Right forelimb (tissue), 1 donor: Measurements from ENCODE around the gene GABRG3.

Source experiments
- DNase-seq: peaks from one replicate; pipeline ENCODE4 v3.0.0-alpha.2; 2018

GABRG3 gene

GRCh38 chr15:27535445-27536129 lies 564.6 kb downstream of the GABRG3 start:
- DNase-seq: no peak

DNA sequence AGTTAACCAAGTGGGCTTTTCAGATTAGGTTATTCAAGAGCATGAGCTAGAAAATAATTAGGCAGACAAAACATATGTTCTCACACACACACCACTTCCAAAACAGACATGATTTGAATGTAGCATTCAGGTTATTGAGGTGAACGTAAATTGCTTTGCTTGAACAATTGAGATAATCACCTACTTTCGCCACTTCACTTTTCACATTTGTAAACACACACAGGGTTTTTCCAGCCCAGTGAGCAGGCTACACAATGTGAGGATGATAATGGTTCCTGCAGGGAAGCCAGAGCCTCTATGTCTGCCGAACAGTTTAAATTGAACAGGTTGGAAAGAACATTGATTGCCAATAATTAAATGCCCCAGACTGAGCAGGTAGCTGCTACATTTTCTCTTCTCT lies 567.3 kb downstream of the GABRG3 start:
- no peak for DNase-seq

DNA sequence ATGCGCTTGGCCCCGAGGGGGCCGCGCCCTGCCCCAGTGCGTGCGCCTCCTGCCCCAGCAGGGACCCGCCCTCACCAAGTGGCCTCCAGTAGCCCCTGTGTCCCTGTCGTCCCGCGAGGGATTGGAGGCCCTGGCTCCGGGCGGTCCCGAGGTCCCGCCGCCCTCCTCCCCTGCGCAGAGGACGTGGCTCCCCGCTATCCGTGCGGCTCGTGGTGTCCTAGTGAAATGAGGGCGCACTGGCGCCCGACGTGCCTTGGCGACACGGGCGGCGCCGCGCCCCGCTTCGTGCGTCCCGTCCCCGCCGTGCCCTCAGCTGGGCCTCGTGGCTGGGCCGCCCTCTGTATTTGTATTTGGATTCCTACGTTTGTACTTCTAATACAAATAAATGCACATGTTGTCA lies 570.6 kb downstream of the GABRG3 start:
- no peak for DNase-seq

GRCh38 chr15:27545494-27546255 lies 574.7 kb downstream of the GABRG3 start:
- DNase-seq: no peak

DNA sequence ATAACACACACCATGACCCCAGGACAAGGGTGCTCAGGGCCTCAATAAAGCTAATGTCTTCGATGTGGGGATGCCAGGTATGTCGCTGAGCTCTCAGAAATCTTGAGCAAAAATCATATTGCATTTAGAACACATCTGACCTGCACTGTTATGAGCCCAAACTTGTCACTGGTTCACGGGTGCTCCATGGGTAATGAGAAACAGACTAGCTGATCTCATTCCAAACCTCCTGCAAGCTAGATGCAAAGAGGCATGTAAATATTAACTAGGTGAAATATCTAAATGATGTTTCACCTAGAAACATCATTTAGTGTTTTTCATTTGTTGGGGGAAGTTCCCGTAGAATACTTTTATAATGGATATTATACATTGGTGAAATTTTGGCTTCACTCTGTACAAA lies 578.8 kb downstream of the GABRG3 start:
- no peak for DNase-seq

DNA sequence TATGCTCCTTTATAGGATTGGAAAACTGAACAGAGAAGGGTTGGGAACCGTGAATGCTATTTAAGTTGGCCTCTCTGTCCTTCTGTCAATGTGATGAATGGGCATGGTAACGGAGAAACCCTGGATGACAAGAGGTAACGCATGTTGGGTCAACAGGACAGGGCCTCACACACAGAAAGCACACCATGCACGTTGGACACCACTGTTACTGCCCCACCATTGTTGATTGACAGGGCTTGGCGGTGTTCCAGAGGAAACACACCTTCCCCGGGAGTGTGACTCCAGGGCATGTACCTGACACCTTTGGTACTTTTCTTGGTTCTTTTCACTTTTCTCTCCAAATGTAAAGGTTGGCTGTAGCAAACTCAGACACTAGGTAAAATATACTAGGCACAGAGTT lies 579.7 kb downstream of the GABRG3 start:
- DNase-seq: no peak

DNA sequence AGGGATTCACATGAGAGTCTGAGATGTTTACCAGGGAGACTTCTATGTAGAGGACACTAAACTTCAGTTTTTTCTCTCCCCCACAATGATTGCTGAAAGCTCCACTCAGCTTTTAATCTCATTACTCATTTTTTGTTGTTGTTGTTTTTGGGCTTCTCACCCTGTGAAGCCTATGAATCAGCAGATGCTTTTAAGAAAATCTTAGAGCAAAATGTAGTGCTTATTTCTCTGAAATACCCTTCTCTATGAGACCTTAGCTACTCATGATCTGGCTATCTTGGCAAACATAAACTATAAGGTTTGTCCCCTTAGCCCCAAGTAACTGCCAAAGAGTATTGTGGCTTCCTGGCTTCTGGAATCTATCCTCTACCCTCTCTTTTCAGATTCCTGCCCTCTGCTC lies 590.8 kb downstream of the GABRG3 start:
- no peak for DNase-seq

- no peak for DNase-seq
These were observed 592.9 kb downstream of the GABRG3 start for GRCh38 chr15:27563765-27564370.

DNA sequence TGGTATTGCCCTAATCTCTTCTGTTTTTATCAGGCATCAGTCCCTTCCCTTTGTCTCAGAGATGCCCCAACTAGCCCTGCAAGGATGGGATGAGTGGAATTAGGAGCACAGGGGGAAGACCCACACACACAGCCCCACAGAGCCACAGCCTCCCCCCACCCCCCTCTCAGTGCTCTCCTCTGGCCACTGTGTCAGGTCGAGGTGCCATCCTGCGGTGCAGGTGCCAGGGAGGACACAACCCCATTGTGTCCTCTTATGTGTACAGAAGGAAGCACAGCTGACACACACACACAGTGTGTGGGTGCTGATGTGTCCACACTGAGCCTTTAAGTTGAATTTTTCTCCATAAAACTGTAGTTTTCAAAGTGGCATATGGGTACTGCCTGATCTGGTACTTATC lies 593.7 kb downstream of the GABRG3 start:
- DNase-seq: no peak

DNA sequence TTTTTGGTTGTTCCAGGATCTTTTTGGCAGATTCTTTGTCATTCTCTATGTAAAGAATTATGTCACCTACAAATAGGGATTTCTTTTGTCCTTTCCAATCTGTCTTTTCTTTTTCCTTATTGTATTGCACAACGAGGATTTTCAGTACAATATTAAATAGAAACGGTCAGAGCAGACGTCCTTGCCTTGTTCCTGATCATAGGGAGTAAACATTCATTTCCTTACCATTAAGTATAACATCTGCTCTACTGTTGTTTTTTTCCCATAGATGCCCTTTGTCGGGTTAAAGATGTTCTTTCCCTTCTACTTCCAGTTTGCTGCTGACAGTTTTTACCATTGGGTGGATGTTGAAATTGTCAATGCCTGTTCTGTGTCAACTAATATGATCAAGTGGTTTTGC lies 599.8 kb downstream of the GABRG3 start:
- no peak for DNase-seq

GRCh38 chr15:27573805-27574485 lies 603.0 kb downstream of the GABRG3 start:
- DNase-seq: no peak

DNA sequence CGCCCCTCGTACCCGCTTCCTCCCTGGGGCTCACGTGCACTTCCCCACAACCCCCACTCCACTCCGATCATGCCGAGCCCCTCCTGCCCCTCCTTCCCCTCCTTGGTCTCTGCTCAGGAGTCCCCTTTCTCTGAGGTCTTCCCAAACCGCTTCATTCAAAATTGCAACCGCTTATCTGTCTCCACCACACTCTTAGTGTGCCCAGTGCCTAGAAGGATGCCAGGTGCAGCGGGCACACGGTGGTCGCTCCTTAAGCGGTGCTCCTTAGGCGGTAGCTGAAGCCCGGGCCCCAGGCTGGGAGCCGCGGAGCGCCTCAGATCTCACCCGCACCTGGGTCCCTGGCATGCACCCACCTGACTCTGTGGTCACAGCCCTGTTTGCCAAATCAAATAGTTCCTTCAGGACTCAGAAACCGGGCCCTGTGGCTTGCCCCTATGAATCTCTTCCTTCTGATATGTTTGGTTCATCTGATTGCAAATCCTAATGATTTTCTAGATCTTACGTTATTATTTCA lies 603.6 kb downstream of the GABRG3 start:
- no peak for DNase-seq

GRCh38 chr15:27575521-27575920 lies 604.5 kb downstream of the GABRG3 start:
- DNase-seq: no peak

DNA sequence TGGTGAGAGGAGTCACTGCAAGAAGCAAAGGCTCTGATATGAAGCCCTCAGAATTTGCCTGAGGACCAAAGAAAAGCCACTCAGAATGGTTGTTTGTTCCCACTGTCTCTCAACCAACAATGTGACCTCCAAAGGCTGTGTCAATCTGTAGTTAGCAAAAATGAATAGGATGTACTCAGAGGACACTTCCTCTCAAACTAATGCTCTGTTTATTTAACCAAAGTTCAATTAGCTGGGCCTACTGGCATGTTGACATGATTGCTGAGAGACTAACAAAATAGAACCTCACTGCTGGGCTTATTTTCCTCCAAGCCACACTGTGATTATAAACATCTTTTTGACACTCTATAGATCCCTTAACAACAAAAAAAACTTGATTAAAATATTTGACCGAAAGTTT lies 605.6 kb downstream of the GABRG3 start:
- DNase-seq: no peak

GRCh38 chr15:27579738-27580137 lies 608.8 kb downstream of the GABRG3 start:
- no peak for DNase-seq

DNA sequence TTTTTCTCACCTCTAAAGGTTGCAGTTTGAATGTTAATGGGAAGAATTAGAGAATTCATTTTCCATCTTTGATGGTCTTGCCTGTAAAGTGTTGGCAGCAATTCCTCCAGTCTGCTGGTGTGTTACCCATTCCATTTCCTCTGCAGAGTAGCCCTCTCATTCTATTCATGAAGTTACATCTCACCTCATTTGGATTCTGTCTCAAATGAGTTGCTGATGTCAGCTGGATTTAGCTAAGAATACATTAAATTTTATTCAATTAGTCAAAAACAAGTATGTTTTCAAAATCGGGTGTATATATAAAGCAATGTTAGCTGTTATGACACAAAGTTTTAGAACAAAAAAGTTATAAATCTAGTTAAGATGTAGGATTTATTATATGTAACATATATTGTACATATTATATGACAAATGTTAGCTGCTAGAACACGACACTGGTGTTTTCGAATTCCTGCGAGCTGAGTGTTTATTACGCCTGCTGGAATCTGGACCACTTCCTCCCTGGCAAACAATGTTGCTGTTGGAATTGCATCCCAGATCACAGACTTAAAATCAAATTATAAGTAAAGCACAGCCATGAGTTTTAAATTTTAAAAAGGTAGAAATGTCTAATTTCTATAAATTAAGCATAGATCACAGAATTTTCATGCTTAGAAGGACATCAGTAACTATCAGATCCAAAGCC lies 611.9 kb downstream of the GABRG3 start:
- no peak for DNase-seq

- no peak for DNase-seq
These were observed 612.7 kb downstream of the GABRG3 start for GRCh38 chr15:27583651-27584050.

DNA sequence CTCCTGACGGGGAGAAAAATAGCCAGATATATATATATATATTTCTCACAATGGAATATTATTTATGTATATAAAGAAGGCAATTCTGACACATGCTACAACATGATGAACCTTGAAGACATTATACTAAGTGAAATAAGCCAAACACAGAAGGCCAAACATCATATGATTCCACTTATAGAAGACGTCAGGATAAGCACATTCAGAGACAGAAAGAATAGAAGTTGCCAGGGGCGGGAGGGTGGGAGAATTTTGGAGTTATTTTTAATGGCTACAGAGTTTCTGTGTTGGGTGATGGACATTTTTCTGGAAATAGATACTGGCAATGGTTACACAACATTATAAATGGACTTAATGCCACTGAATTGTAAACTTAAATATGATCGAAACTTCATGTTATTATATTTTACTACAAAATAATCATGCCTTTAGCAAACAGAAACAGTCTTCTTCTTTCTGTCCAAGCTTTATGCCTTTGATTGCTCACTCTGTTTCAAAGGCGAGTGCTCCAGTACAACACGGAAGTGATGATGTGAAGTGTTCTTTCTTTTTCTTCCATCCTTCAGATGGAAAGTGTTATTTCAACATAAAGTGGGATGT lies 614.2 kb downstream of the GABRG3 start:
- DNase-seq: no peak

GRCh38 chr15:27587810-27588209 lies 616.8 kb downstream of the GABRG3 start:
- DNase-seq: no peak

DNA sequence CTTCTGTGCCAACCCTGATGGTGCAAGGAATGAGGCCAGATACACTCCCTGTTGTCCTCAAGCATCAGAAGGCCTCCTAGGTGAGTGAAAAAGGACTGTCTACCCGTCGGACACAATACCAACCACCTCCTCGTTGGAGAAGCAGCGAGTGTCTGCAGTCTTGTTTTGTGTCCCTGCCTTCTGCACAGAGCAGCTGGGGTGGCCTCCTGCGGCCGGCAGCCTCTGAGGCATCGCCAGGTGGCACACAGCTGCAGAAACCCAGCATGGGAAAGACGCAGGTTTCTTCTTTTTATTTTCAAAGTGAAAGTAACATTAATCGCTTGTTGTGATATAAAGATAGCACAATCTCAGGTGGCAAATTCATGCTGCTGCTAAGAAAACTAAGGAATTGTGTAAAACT lies 618.3 kb downstream of the GABRG3 start:
- DNase-seq: no peak

DNA sequence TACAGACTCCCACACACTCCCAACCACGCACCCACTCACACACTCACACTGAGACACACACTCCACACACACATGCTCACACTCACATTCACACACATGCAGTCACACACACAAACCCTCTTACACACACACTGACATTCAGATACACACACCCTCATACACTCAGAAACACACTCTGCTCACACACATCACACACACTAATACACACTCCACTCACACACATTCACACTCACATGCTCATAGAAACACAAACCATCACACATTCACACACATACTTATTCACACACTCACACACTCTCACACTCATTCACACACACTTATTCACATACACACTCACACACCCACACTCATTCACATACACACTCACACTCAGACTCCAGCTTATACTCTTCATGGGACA lies 618.8 kb downstream of the GABRG3 start:
- DNase-seq: no peak
